Neutrophil (primary cell): Measurements from ENCODE around the gene TBL3.

Source experiments
- H3K27ac ChIP-seq: fragments of 200-600 bp; sonication (generic); 2 replicates; pipeline ENCODE4 v1.5.1; 2016; ENCODE audit warnings: mild to moderate bottlenecking, moderate library complexity
- H3K27me3 ChIP-seq: fragments of 200-600 bp; sonication (generic); 2 replicates; pipeline ENCODE4 v1.6.0; 2016; ENCODE audit warnings: mild to moderate bottlenecking
- H3K36me3 ChIP-seq: fragments of 200-600 bp; sonication (generic); 2 replicates; pipeline ENCODE4 v1.5.1; 2017
- H3K4me1 ChIP-seq, 2 experiments: fragments of 200-600 bp in 1 of 2; sonication (generic) in 1 of 2; 1 replicate in 1 of 2; 2 replicates in 1 of 2; pipeline versions ENCODE4 v1.5.1 to v1.6.1; 2013 to 2016; ENCODE audit warnings: low read depth in 1 of 2, low read length in 1 of 2, mild to moderate bottlenecking in 1 of 2, moderate library complexity in 1 of 2; ENCODE audit not compliant: control insufficient read depth in 1 of 2, insufficient read depth in 1 of 2
- H3K4me3 ChIP-seq, 2 experiments: fragments of 200-600 bp in 1 of 2; sonication (generic) in 1 of 2; 1 replicate in 1 of 2; 2 replicates in 1 of 2; pipeline ENCODE4 v1.5.1; 2013 to 2016; ENCODE audit warnings: low read depth in 1 of 2, low read length in 1 of 2, mild to moderate bottlenecking in 1 of 2, moderate library complexity in 1 of 2
- H3K9me3 ChIP-seq: fragments of 200-600 bp; sonication (generic); 2 replicates; pipeline ENCODE4 v1.5.1; 2016
- TF ChIP-seq, protein P1 (sequence below): fragments of 200-600 bp; sonication (generic); IDR thresholded peaks from 2 replicates; pipeline ENCODE4 v1.5.1; 2016; ENCODE audit warnings: antibody characterized with exemption

TBL3 gene

DNA sequence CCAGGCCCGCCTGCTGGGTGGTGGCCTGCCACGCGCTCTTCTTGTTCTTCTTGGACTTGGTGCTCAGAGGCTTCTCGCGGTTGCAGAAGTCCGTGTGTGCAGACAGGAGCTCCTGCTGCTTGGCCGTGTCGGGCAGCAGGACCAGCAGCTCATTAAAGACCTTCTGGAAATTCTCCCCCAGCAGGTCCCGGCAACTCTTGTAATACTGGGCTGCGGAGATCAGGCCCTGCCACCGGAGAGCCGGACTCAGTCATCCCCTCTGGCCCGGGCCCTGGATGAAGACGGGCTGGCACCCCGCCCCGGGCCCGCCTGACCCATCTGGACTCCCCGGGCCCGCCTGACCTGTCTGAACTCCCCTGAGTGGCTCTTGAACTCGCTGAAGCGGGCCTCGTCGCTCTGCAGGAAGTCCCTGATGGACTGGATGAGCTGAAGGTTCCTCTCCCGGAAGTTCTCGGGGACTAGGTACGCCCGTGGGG, 26.5 kb downstream of the TBL3 start:
- peaks cover 0 to under 1% of the 10 kb centered on the region in 2 experiments for H3K4me1 ChIP-seq
- no peak overlapping the region for H3K27ac ChIP-seq
- peaks cover 5% of the 10 kb centered on the region for H3K27me3 ChIP-seq
- no peak overlapping the region for H3K4me3 ChIP-seq
- TF ChIP-seq, protein P1, sequence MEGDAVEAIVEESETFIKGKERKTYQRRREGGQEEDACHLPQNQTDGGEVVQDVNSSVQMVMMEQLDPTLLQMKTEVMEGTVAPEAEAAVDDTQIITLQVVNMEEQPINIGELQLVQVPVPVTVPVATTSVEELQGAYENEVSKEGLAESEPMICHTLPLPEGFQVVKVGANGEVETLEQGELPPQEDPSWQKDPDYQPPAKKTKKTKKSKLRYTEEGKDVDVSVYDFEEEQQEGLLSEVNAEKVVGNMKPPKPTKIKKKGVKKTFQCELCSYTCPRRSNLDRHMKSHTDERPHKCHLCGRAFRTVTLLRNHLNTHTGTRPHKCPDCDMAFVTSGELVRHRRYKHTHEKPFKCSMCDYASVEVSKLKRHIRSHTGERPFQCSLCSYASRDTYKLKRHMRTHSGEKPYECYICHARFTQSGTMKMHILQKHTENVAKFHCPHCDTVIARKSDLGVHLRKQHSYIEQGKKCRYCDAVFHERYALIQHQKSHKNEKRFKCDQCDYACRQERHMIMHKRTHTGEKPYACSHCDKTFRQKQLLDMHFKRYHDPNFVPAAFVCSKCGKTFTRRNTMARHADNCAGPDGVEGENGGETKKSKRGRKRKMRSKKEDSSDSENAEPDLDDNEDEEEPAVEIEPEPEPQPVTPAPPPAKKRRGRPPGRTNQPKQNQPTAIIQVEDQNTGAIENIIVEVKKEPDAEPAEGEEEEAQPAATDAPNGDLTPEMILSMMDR = no peak
- H3K36me3 ChIP-seq = peaks cover 67% of the 10 kb centered on the region
- no peaks in the 10 kb centered on the region for H3K9me3 ChIP-seq

DNA sequence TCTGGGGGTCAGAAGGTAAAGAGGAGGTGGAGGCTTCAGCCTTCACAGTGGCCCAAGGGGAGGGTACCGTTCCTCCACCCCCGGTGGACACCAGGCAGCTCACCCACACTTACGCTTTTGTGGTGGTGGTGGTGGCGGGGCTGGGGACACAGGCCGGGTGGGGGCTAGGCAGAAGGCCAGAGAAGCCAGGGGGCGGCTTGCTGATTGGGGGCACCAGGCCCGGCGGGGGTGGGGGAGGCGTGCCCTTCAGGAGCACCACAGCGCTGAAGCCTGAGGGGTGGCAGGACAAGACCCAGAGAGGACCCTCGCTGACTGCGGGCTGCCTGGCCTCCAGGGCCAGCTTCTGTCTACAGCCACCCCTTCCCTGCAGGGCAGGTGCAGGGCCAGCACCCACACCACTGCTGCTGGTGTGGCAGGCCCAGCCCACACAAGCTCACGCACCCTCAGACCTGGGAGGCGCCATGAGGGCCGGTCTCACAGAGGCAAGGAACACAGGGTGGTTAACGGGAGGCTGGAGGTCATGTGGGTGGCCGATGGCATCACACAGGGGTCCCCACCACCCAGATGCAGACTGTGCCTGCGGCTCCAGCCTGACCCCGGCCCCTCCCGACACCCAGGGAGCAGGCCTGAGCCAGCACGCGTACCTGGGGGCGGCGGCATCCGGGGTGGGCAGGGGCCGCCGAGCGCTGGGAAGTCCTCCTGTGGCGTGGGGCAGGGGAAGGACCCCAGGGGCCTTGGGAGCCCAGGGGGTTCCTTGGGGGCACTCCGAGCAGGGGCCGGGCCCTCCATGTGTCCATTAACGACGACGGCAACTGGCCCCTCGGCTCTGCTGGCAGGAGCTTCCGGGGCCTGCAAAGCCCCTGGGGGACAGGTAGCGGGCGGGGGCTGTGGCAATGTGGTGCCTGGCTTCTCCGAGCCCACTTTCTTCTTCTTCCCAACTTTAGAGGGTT, 27.3 kb downstream of the TBL3 start:
- Histone ChIP-seq H3K4me3 (no peak overlapping the region), H3K27me3 (no peaks in the 10 kb centered on the region), H3K9me3 (no peaks in the 10 kb centered on the region), H3K27ac (no peak overlapping the region), H3K36me3 (peaks cover 67% of the 10 kb centered on the region), H3K4me1 (peaks cover 3 to 8% of the 10 kb centered on the region in 2 experiments)
- TF ChIP-seq, protein P1 = no peak

DNA sequence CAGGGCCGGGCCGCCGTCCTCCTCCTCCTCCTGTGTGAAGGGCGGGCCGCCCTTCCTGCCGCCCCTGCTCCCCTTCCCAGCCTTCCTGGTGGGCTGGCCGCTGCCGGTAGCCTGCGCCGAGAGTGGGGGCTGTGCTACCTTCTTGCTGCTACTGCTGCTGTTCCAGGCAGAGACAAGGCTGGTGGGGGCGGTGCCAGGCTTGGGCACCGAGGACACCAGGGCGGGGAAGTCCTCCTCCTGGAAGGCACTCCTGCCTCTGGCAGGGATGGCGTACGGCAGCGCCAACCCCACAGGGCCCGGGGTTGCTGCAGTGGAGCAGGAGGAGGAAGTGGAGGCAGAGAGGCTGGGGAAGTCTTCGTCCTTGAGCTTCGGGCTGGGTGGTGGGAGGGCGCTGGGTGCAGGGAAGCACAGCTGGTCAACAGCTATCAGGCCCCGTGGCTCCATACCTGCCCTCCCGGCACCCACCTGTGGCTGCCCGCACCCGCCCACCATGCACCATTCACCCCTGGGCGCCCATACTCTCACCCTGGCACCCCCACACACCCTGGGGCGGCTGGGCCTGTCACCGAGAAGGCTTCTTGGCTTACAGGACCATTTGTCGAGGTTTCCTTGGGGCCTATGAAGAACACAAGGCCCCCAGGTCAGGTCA, 28.1 kb downstream of the TBL3 start:
- H3K4me1 ChIP-seq = peaks cover 6 to 11% of the 10 kb centered on the region in 2 experiments
- no peak overlapping the region for H3K4me3 ChIP-seq

DNA sequence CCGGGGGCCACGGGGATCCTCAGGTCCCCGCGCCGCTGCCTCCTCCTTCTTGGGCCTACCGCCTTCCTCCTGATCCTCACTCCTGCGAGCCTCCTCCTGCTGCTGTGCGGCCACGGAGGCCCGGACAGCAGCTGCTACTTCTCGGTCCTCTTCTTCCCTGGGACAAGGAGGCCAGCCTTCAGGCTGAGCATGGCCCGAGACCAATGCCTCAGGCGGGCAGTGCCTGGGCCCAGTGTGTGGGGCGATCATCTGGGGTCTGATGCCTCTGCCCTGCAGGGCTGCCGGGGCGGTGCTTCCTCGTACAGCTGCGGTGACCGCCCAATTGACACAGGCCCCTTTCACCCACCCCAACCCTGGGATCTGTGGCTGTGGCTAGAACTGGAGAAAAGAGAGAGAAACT, 29.2 kb downstream of the TBL3 start:
- peaks cover 6 to 19% of the 10 kb centered on the region in 2 experiments for H3K4me1 ChIP-seq
- H3K36me3 ChIP-seq = peaks cover 67% of the 10 kb centered on the region
- no peaks in the 10 kb centered on the region for H3K9me3 ChIP-seq

More for the DNA sequence above, 28.1 kb downstream of the TBL3 start:
- no peak overlapping the region for H3K27ac ChIP-seq
- TF ChIP-seq, protein P1 = no peak
- H3K9me3 ChIP-seq = no peaks in the 10 kb centered on the region
- no peaks in the 10 kb centered on the region for H3K27me3 ChIP-seq
- peaks cover 67% of the 10 kb centered on the region for H3K36me3 ChIP-seq

More for the DNA sequence above, 29.2 kb downstream of the TBL3 start:
- Histone ChIP-seq H3K4me3 (no peak overlapping the region), H3K27ac (no peak overlapping the region), H3K27me3 (peaks cover 6% of the 10 kb centered on the region)
- TF ChIP-seq, protein P1 = no peak
